Transverse colon (tissue), 3 donors: ENCODE data around the gene PRM1.

Experiments
- CTCF ChIP-seq, 5 experiments: fragments of 200-600 bp in 3 of 5; fragments of 450-650 bp in 2 of 5; sonication (generic) in 3 of 5; IDR thresholded peaks; 1 replicate in 2 of 5; 2 replicates in 3 of 5; pipeline ENCODE4 v1.5.1; 2016 to 2017; ENCODE audit warnings: antibody characterized with exemption in 5 of 5, inconsistent platforms in 3 of 5, mild to moderate bottlenecking in 2 of 5, moderate library complexity in 1 of 5
- EP300 ChIP-seq: sonication (generic); formaldehyde crosslinking; IDR thresholded peaks from one replicate; pipeline ENCODE4 v1.6.1; 2017; ENCODE audit warnings: antibody characterized with exemption, low read depth
- POLR2A ChIP-seq: fragments of 450-650 bp; IDR thresholded peaks from one replicate; pipeline ENCODE4 v1.6.1; 2016; ENCODE audit warnings: antibody characterized with exemption, mild to moderate bottlenecking, moderate library complexity

DNA sequence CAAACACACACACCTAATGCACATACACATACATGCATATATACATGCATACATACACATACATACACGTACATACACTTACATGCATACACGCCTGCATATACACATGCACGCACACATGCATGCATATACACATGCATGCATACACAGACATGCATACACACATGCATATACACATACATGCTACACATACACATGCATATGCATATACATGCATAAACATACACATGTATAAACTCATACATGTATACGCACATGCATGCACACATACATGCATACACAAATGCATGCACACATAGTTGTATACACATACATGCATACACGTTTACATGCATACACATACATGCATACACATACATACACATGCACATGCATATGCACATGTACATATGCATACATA, 40.5 kb upstream of the PRM1 start:
- TF ChIP-seq CTCF (IDR thresholded peaks at IDR 0.05) (no peak), POLR2A (no peak), EP300 (no peak)
